Loucy (cell line): Measurements from ENCODE around the gene KCNA4.

Experiments used
- EZH2phosphoT487 ChIP-seq: fragments of 200-600 bp; IDR thresholded peaks from 2 replicates; pipeline ENCODE4 v1.6.1; 2018; ENCODE audit warnings: antibody characterized with exemption, mild to moderate bottlenecking, moderate library complexity, borderline replicate concordance
- TF ChIP-seq, protein P1 (sequence below): fragments of 200-600 bp; sonication (generic); conservative IDR thresholded peaks from 2 replicates; pipeline ENCODE4 v1.5.1; 2014; ENCODE audit warnings: mild to moderate bottlenecking, antibody characterized with exemption, low read length

DNA sequence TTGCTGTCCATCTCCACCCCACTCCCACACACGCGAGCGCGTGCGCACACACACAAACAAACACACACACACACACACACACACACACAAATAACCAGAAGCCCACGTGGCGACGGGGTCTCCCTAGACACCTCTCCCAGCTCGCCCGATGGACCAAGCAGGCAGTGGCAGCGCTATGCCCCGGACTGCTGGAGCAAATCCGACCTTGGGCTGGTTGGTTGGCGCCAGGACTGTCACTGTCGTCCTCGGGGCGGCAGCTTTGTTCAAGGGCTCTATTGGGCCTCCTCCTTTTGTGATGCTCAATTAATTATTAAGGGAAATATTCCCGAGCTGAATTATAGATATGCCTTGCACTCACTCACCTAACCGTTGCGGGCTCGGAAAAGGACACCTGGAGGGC lies 1.7 kb upstream of the KCNA4 start:
- TF ChIP-seq, protein P1, sequence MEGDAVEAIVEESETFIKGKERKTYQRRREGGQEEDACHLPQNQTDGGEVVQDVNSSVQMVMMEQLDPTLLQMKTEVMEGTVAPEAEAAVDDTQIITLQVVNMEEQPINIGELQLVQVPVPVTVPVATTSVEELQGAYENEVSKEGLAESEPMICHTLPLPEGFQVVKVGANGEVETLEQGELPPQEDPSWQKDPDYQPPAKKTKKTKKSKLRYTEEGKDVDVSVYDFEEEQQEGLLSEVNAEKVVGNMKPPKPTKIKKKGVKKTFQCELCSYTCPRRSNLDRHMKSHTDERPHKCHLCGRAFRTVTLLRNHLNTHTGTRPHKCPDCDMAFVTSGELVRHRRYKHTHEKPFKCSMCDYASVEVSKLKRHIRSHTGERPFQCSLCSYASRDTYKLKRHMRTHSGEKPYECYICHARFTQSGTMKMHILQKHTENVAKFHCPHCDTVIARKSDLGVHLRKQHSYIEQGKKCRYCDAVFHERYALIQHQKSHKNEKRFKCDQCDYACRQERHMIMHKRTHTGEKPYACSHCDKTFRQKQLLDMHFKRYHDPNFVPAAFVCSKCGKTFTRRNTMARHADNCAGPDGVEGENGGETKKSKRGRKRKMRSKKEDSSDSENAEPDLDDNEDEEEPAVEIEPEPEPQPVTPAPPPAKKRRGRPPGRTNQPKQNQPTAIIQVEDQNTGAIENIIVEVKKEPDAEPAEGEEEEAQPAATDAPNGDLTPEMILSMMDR: no peak
- TF ChIP-seq EZH2phosphoT487: no peak
